Esophagus muscularis mucosa (tissue), 4 donors: ENCODE data around the gene NEO1. TPM values are rescaled to one million over a fixed set of nuclear protein-coding genes. Genes with fewer than 3 reads are reported as not detected.

Source experiments
- DNase-seq: peaks from one replicate; pipeline ENCODE4 v3.0.0-alpha.2; 2017; ENCODE audit errors: extremely low spot score
- H3K27ac ChIP-seq, 4 donors: fragments of 200-600 bp; sonication (generic); replicated peaks in 1 of 4; 1 replicate in 3 of 4; 2 replicates in 1 of 4; pipeline ENCODE4 v1.5.1; 2016 to 2019; ENCODE audit warnings: mild to moderate bottlenecking in 1 of 4
- H3K27me3 ChIP-seq, 4 donors: fragments of 200-600 bp; sonication (generic); one replicate each; pipeline versions ENCODE4 v1.5.1 to v1.6.0; 2016 to 2019
- H3K36me3 ChIP-seq, 4 donors: fragments of 200-600 bp; sonication (generic); one replicate each; pipeline ENCODE4 v1.5.1; 2016 to 2019
- H3K4me1 ChIP-seq, 4 donors: fragments of 200-600 bp; sonication (generic); one replicate each; pipeline ENCODE4 v1.5.1; 2016 to 2019
- H3K4me3 ChIP-seq, 4 donors: fragments of 200-600 bp; sonication (generic); 1 replicate in 2 of 4; 2 replicates in 2 of 4; pipeline ENCODE4 v1.5.1; 2016 to 2019; ENCODE audit warnings: mild to moderate bottlenecking in 4 of 4, moderate library complexity in 1 of 4
- H3K9me3 ChIP-seq, 4 donors: fragments of 200-600 bp; sonication (generic); 1 replicate in 3 of 4; 2 replicates in 1 of 4; pipeline ENCODE4 v1.5.1; 2016 to 2019
- CTCF ChIP-seq, 3 experiments: fragments of 200-600 bp in 2 of 3; fragments of 450-650 bp in 1 of 3; sonication (generic) in 2 of 3; IDR thresholded peaks; one replicate each; pipeline ENCODE4 v1.5.1; 2017 to 2019; ENCODE audit warnings: antibody characterized with exemption in 3 of 3, mild to moderate bottlenecking in 2 of 3, moderate library complexity in 1 of 3
- EP300 ChIP-seq: sonication (generic); formaldehyde crosslinking; IDR thresholded peaks from one replicate; pipeline ENCODE4 v1.6.1; 2017; ENCODE audit warnings: antibody characterized with exemption
- POLR2A ChIP-seq: fragments of 450-650 bp; IDR thresholded peaks from one replicate; pipeline ENCODE4 v1.6.1; 2017; ENCODE audit warnings: antibody characterized with exemption, moderate library complexity, mild to moderate bottlenecking, low read depth
- POLR2AphosphoS5 ChIP-seq, 2 donors: sonication (generic); formaldehyde crosslinking; IDR thresholded peaks; one replicate each; pipeline ENCODE4 v1.6.1; 2017; ENCODE audit warnings: antibody characterized with exemption in 2 of 2
- WGBS: methylation state at CpG from one replicate; pipeline ENCODE4 v1.1.5; 2018; 5-methylcytosine and 5-hydroxymethylcytosine counted together
- intact Hi-C: fragments of 100-400 bp; cut with DNase I; formaldehyde crosslinking; loops from one replicate; pipeline ENCODE4 v1.15.1; 2023
- total RNA-seq, 4 donors: library from RNA; depleted of rRNA; stranded (reverse); fragments of >200 nt; gene quantifications; one replicate each; pipeline versions ENCODE4 v1.1.0 to v1.2.1, GENCODE V29; 2016

Gene NEO1
- total RNA-seq, 4 donors from 2014 or later = 38.2 to 61.2 (median 53.5) TPM

DNA sequence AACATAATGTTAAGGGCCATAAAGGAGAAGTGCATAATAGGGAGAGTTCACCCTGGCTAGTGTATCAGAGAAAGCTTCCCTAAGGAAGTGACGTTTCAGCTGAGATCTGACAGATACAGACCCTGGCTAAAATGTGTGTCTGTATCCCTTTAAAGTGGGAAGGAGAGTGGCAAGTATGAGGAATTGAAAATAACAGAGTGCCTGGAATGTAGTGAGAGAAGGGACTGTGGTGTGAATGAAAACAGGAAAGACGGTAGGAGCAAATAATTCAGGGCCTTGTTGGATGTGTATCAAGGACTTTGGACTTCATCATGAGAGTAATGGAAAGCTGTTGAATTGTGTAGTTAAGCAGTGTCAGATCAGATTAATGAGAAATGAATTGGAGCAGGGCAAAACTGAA is 30.5 kb downstream of the NEO1 start:
- H3K4me1 ChIP-seq = peaks cover 8 to 35% (median 33%) of the 10 kb centered on the region in 4 donors
- no peak for DNase-seq
- 30% methylated on average over 2 of the region's 2 CpGs for WGBS
- H3K9me3 ChIP-seq = no peaks in the 10 kb centered on the region
- H3K4me3 ChIP-seq = no peak overlapping the region
- no peak for TF ChIP-seq POLR2A
- no peak for TF ChIP-seq EP300
- no peak for TF ChIP-seq POLR2AphosphoS5 (IDR thresholded peaks at IDR 0.05)
- TF ChIP-seq CTCF (IDR thresholded peaks at IDR 0.05) = no peak
- intact Hi-C loops = loop anchor here (5.0 kb wide), 1 partner anchor 301 kb away; the partner anchor contains the start of gene ADPGK
- H3K27me3 ChIP-seq = no peaks in the 10 kb centered on the region
- peak overlapping the region in 3 of 4 donors; percentile 12 to 41 (median 13) for H3K27ac ChIP-seq
- H3K36me3 ChIP-seq = no peaks in the 10 kb centered on the region

GRCh38 chr15:73087098-73087497 is 34.8 kb downstream of the NEO1 start:
- no peak overlapping the region for H3K4me3 ChIP-seq
- H3K36me3 ChIP-seq = no peaks in the 10 kb centered on the region
- DNase-seq = no peak
- H3K27me3 ChIP-seq = no peaks in the 10 kb centered on the region
- intact Hi-C loops = no loop called here
- no peak for TF ChIP-seq EP300
- TF ChIP-seq POLR2AphosphoS5 (IDR thresholded peaks at IDR 0.05) = no peak
- TF ChIP-seq POLR2A = no peak
- no peak for TF ChIP-seq CTCF (IDR thresholded peaks at IDR 0.05)
- H3K4me1 ChIP-seq = peaks cover 0 to 9% (median 8%) of the 10 kb centered on the region in 4 donors
- H3K27ac ChIP-seq = no peak overlapping the region
- no peaks in the 10 kb centered on the region for H3K9me3 ChIP-seq

GRCh38 chr15:73105064-73105463 is 52.8 kb downstream of the NEO1 start:
- H3K27me3 ChIP-seq = no peaks in the 10 kb centered on the region
- H3K36me3 ChIP-seq = no peaks in the 10 kb centered on the region
- no peaks in the 10 kb centered on the region for H3K4me1 ChIP-seq
- TF ChIP-seq POLR2A (no peak), POLR2AphosphoS5 (IDR thresholded peaks at IDR 0.05) (no peak), CTCF (IDR thresholded peaks at IDR 0.05) (no peak), EP300 (no peak)
- no peak for DNase-seq
- intact Hi-C loops = no loop called here
- 83% methylated on average over 3 of the region's 3 CpGs for WGBS
- no peak overlapping the region for H3K27ac ChIP-seq
- no peaks in the 10 kb centered on the region for H3K9me3 ChIP-seq
- no peak overlapping the region for H3K4me3 ChIP-seq

DNA sequence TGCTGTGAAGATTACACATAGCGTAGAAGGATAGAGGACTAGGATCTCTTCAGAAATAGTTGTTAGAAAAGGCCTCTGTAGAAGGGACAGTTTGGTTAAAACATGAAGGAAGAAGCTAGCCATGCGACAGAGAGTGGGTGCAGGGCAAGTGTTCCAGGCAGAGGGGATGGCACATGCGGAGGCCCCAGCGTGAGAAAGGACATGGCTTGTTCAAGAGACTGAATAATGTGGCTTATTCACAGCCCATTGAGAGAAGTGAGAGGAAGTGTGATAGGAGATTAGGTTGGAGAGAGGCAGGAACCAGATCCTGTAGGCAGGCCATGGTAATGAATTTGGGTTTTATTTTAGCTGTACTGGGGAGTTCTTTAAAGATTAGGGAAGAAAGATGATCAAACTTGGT is 56.4 kb downstream of the NEO1 start:
- no peak for DNase-seq
- Histone ChIP-seq H3K36me3 (no peaks in the 10 kb centered on the region), H3K9me3 (no peaks in the 10 kb centered on the region), H3K27me3 (no peaks in the 10 kb centered on the region), H3K4me1 (no peaks in the 10 kb centered on the region), H3K4me3 (no peak overlapping the region), H3K27ac (no peak overlapping the region)
- WGBS = 81% methylated on average over 4 of the region's 4 CpGs
- intact Hi-C loops = no loop called here
- TF ChIP-seq CTCF (IDR thresholded peaks at IDR 0.05) = no peak
- no peak for TF ChIP-seq POLR2AphosphoS5 (IDR thresholded peaks at IDR 0.05)
- TF ChIP-seq EP300 = no peak
- TF ChIP-seq POLR2A = no peak

DNA sequence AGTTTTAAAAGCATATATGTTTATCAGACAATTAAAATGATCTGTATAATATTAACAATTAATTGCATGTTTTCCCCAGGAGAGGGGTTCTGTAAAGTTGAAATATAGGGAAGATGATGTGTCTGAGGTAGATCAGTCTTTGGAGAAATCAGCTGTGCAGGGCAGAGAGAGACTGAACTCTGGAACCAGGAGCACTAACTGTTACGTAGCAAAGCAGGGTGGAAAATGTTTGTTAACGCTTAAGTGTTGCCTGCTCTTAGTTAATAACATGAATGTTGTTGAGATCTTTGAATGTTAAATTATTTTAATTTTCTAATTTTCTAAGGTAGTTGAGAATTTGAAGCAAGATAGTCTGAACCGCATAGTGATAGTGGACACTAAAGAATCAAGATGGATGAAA is 57.5 kb downstream of the NEO1 start:
- H3K27me3 ChIP-seq = no peaks in the 10 kb centered on the region
- no peak overlapping the region for H3K4me3 ChIP-seq
- H3K4me1 ChIP-seq = no peaks in the 10 kb centered on the region
- TF ChIP-seq EP300 (no peak), POLR2AphosphoS5 (IDR thresholded peaks at IDR 0.05) (no peak), CTCF (IDR thresholded peaks at IDR 0.05) (no peak), POLR2A (no peak)
- H3K9me3 ChIP-seq = no peaks in the 10 kb centered on the region
- H3K27ac ChIP-seq = no peak overlapping the region
- intact Hi-C loops = no loop called here
- DNase-seq = no peak
- H3K36me3 ChIP-seq = no peaks in the 10 kb centered on the region
- 98% methylated on average over 3 of the region's 3 CpGs for WGBS
